ENCODE data around the gene BRCC3.
"Not testable (repeated sequence)": the region's sequence is repeated elsewhere in the genome, so short reads cannot be mapped to it uniquely, and the experiment has no call there.

DNA sequence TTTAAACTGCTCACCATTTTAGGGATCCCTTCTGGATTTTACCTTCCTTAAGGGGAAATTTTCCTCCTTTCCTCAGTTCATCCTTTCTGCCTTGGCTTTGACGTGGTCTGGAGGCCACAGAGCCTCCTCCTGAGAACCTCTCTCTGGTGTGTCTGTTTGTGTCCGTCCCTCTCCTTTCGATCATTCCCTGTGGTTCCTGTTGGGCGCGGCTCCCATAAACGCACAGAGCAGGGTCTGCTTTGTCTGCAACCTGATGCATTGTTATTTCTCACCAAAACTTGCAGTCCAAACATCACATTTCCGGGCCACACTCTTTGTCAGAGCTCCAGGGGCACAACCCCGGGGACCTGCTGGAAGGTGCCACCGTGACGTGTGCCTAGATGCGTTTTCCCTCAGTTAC lies 76.9 kb downstream of the BRCC3 start:
- TF ChIP-seq, protein P1, sequence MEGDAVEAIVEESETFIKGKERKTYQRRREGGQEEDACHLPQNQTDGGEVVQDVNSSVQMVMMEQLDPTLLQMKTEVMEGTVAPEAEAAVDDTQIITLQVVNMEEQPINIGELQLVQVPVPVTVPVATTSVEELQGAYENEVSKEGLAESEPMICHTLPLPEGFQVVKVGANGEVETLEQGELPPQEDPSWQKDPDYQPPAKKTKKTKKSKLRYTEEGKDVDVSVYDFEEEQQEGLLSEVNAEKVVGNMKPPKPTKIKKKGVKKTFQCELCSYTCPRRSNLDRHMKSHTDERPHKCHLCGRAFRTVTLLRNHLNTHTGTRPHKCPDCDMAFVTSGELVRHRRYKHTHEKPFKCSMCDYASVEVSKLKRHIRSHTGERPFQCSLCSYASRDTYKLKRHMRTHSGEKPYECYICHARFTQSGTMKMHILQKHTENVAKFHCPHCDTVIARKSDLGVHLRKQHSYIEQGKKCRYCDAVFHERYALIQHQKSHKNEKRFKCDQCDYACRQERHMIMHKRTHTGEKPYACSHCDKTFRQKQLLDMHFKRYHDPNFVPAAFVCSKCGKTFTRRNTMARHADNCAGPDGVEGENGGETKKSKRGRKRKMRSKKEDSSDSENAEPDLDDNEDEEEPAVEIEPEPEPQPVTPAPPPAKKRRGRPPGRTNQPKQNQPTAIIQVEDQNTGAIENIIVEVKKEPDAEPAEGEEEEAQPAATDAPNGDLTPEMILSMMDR (IDR thresholded peaks at IDR 0.05; ENCODE audit: low read depth, low read length, poor library complexity, severe bottlenecking): not testable (repeated sequence)
- not testable (repeated sequence) for TF ChIP-seq EZH2phosphoT487 (IDR thresholded peaks at IDR 0.05; ENCODE audit: borderline replicate concordance, low read length)
